Gastrocnemius medialis (tissue), 4 donors: ENCODE measurements around the gene DBH. TPM values are rescaled to one million over a fixed set of nuclear protein-coding genes. Genes with fewer than 3 reads are reported as not detected.

Source experiments
- ATAC-seq, 2 donors: fragments of 150-250 bp; one replicate each; pipeline ENCODE4 v1.9.1; 2016
- DNase-seq, 2 donors: peaks; one replicate each; pipeline ENCODE4 v3.0.0-alpha.2; 2019
- H3K27ac ChIP-seq, 4 donors: fragments of 200-600 bp; sonication (generic); 1 replicate in 1 of 4; 2 replicates in 3 of 4; pipeline ENCODE4 v1.5.1; 2016 to 2018; ENCODE audit warnings: mild to moderate bottlenecking in 2 of 4, moderate library complexity in 1 of 4
- H3K27me3 ChIP-seq, 3 donors: fragments of 200-600 bp; sonication (generic) in 2 of 3; 1 replicate in 1 of 3; 2 replicates in 2 of 3; pipeline versions ENCODE4 v1.5.1 to v1.6.0; 2016 to 2019; ENCODE audit warnings: mild to moderate bottlenecking in 1 of 3, moderate library complexity in 1 of 3
- H3K36me3 ChIP-seq, 2 donors: fragments of 200-600 bp; sonication (generic) in 1 of 2; one replicate each; pipeline ENCODE4 v1.5.1; 2017 to 2018
- H3K4me1 ChIP-seq, 2 donors: fragments of 200-600 bp; sonication (generic) in 1 of 2; one replicate each; pipeline ENCODE4 v1.5.1; 2016 to 2017; ENCODE audit warnings: mild to moderate bottlenecking in 2 of 2
- H3K4me3 ChIP-seq, 4 donors: fragments of 200-600 bp; sonication (generic) in 3 of 4; 1 replicate in 1 of 4; 2 replicates in 3 of 4; pipeline ENCODE4 v1.5.1; 2016 to 2019; ENCODE audit warnings: mild to moderate bottlenecking in 2 of 4
- H3K9me3 ChIP-seq, 3 donors: fragments of 200-600 bp; sonication (generic) in 2 of 3; 1 replicate in 1 of 3; 2 replicates in 2 of 3; pipeline ENCODE4 v1.5.1; 2016 to 2019
- CTCF ChIP-seq, 5 experiments: fragments of 450-650 bp in 3 of 5; fragments of 200-600 bp in 2 of 5; sonication (generic) in 2 of 5; IDR thresholded peaks in 4 of 5; conservative IDR thresholded peaks in 1 of 5; 1 replicate in 4 of 5; 2 replicates in 1 of 5; pipeline ENCODE4 v1.5.1; 2016 to 2019; ENCODE audit warnings: antibody characterized with exemption in 5 of 5, mild to moderate bottlenecking in 3 of 5, moderate library complexity in 3 of 5
- POLR2A ChIP-seq, 2 donors: fragments of 450-650 bp; IDR thresholded peaks; one replicate each; pipeline ENCODE4 v1.6.1; 2017; ENCODE audit warnings: antibody characterized with exemption in 2 of 2, mild to moderate bottlenecking in 2 of 2, moderate library complexity in 2 of 2
- in situ Hi-C, 4 donors: fragments of 200-750 bp; cut with MboI; loops; one replicate each; pipeline versions ENCODE4 v1.15.0 to v1.8.0; 2017; ENCODE audit warnings: low sequenced_read_pairs in 4 of 4
- intact Hi-C: fragments of 100-400 bp; cut with DNase I; formaldehyde crosslinking; loops from one replicate; pipeline ENCODE4 v1.15.1; 2023; ENCODE audit warnings: low total_unique reads
- total RNA-seq, 4 donors: library from RNA; depleted of rRNA; stranded (reverse); fragments of >200 nt; gene quantifications; one replicate each; pipeline versions ENCODE4 v1.1.0 to v1.2.3, GENCODE V29; 2016

DBH gene
- total RNA-seq, 4 donors from 2014 or later = not detected

- TF ChIP-seq POLR2A (IDR thresholded peaks at IDR 0.05) (no peak), CTCF (IDR thresholded peaks at IDR 0.05 in 4 of 5, conservative IDR thresholded peaks at IDR 0.05 in 1 of 5) (no peak)
- Histone ChIP-seq H3K9me3 (no peaks in the 10 kb centered on the region), H3K27ac (no peak overlapping the region), H3K4me1 (no peaks in the 10 kb centered on the region), H3K36me3 (no peaks in the 10 kb centered on the region), H3K4me3 (no peak overlapping the region), H3K27me3 (peaks cover 0 to 8% (median 0%) of the 10 kb centered on the region in 3 donors)
- DNase-seq (no peak), ATAC-seq (no peak)
- in situ Hi-C loops = no loop called here
- intact Hi-C loops = no loop called here
Observed at GRCh38 chr9:133696071-133696472, 59.9 kb downstream of the DBH start.

GRCh38 chr9:133699546-133699945 lies 63.4 kb downstream of the DBH start:
- no peaks in the 10 kb centered on the region for H3K9me3 ChIP-seq
- H3K4me3 ChIP-seq = no peak overlapping the region
- no peak for DNase-seq
- H3K36me3 ChIP-seq = no peaks in the 10 kb centered on the region
- H3K4me1 ChIP-seq = peaks cover 0 to 3% of the 10 kb centered on the region in 2 donors
- no peak overlapping the region for H3K27ac ChIP-seq
- in situ Hi-C loops = no loop called here
- intact Hi-C loops = no loop called here
- ATAC-seq = no peak
- H3K27me3 ChIP-seq = peaks cover 8 to 32% (median 25%) of the 10 kb centered on the region in 3 donors
- TF ChIP-seq POLR2A (IDR thresholded peaks at IDR 0.05) (no peak), CTCF (IDR thresholded peaks at IDR 0.05 in 4 of 5, conservative IDR thresholded peaks at IDR 0.05 in 1 of 5) (no peak)

- in situ Hi-C loops = no loop called here
- intact Hi-C loops = no loop called here
- no peaks in the 10 kb centered on the region for H3K9me3 ChIP-seq
- ATAC-seq (no peak), DNase-seq (no peak)
- peaks cover 0 to 3% of the 10 kb centered on the region in 2 donors for H3K4me1 ChIP-seq
- no peak overlapping the region for H3K27ac ChIP-seq
- no peaks in the 10 kb centered on the region for H3K36me3 ChIP-seq
- no peak overlapping the region for H3K4me3 ChIP-seq
- TF ChIP-seq POLR2A (IDR thresholded peaks at IDR 0.05) (no peak), CTCF (IDR thresholded peaks at IDR 0.05 in 4 of 5, conservative IDR thresholded peaks at IDR 0.05 in 1 of 5) (no peak)
- H3K27me3 ChIP-seq = peaks cover 8 to 32% (median 25%) of the 10 kb centered on the region in 3 donors
Observed at GRCh38 chr9:133700819-133701320, 64.7 kb downstream of the DBH start.

- in situ Hi-C loops = no loop called here
- H3K4me1 ChIP-seq = peaks cover 0 to 3% of the 10 kb centered on the region in 2 donors
- H3K9me3 ChIP-seq = no peaks in the 10 kb centered on the region
- no peaks in the 10 kb centered on the region for H3K36me3 ChIP-seq
- TF ChIP-seq POLR2A (IDR thresholded peaks at IDR 0.05) (no peak), CTCF (IDR thresholded peaks at IDR 0.05 in 4 of 5, conservative IDR thresholded peaks at IDR 0.05 in 1 of 5) (no peak)
- peak in 1 of 2 donors; percentile 9 for DNase-seq
- no peak overlapping the region for H3K4me3 ChIP-seq
- intact Hi-C loops = no loop called here
- peak in 1 of 2 donors; percentile 21 for ATAC-seq
- H3K27ac ChIP-seq = no peak overlapping the region
- H3K27me3 ChIP-seq = peaks cover 8 to 28% (median 25%) of the 10 kb centered on the region in 3 donors
Observed at GRCh38 chr9:133701321-133701980, 65.3 kb downstream of the DBH start.
